ENCODE data around the gene ENPP3.

- TF ChIP-seq CTCF (tag by site-specific recombination; IDR thresholded peaks at IDR 0.05) (no peak), REST (tag by site-specific recombination; IDR thresholded peaks at IDR 0.05) (no peak), ZNF626 (tag by site-specific recombination; IDR thresholded peaks at IDR 0.05) (no peak), ZNF843 (tag by site-specific recombination; IDR thresholded peaks at IDR 0.05) (no peak), ZBTB44 (tag by site-specific recombination; IDR thresholded peaks at IDR 0.05) (no peak), ZNF768 (tag by site-specific recombination; IDR thresholded peaks at IDR 0.05) (no peak), ZNF518A (tag by site-specific recombination; conservative IDR thresholded peaks at IDR 0.05; ENCODE audit: low read depth) (no peak), ZNF501 (tag by site-specific recombination; IDR thresholded peaks at IDR 0.05) (no peak), ZNF274 (IDR thresholded peaks at IDR 0.05; ENCODE audit: low read length) (no peak), ZNF274 (tag by site-specific recombination; IDR thresholded peaks at IDR 0.05; ENCODE audit: borderline replicate concordance) (no peak), ZNF585B (tag by site-specific recombination; IDR thresholded peaks at IDR 0.05) (no peak), OSR2 (tag by site-specific recombination; IDR thresholded peaks at IDR 0.05) (no peak), YY1 (tag by site-specific recombination; IDR thresholded peaks at IDR 0.05) (no peak), ZNF138 (tag by site-specific recombination; IDR thresholded peaks at IDR 0.05; ENCODE audit: borderline replicate concordance) (no peak), ZBTB49 (tag by site-specific recombination; IDR thresholded peaks at IDR 0.05; ENCODE audit: low read depth) (no peak)
These were observed 158.3 kb downstream of the ENPP3 start for GRCh38 chr6:131795366-131795765.
